ENCODE results near the gene ACHE.

The ACHE gene

GRCh38 chr7:100874577-100875355 is 20.9 kb downstream of the ACHE start, which contains the start of gene SRRT:
Gene SRRT, plus strand, starts transcription at chr7:100875103. Its CDS starts 488 bp downstream, at chr7:100875591.
- H3K4me1 ChIP-seq (ENCODE audit: control insufficient read depth in 1 of 2, insufficient read depth in 2 of 2, low read length in 2 of 2), result peaks cover 20 to 27% of the 10 kb centered on the region in 2 donors
- H3K36me3 ChIP-seq (ENCODE audit: control insufficient read depth in 1 of 2, insufficient read depth in 2 of 2, low read length in 2 of 2), result peaks cover 3 to 21% of the 10 kb centered on the region in 2 donors
- peak within 1 kb of the TSS; percentile 73 to 81 for H3K9ac ChIP-seq (ENCODE audit: low read depth in 1 of 2, low read length in 2 of 2)
- peak within 1 kb of the TSS; percentile 95 for H3K27ac ChIP-seq (ENCODE audit: low read depth, low read length)
- no peaks in the 10 kb centered on the region for H3K9me3 ChIP-seq (ENCODE audit: control insufficient read depth in 1 of 2, low read length in 2 of 2)
- peak within 1 kb of the TSS; percentile 79 to 95 for H3K4me3 ChIP-seq (ENCODE audit: low read depth in 1 of 2, low read length in 2 of 2)
- no peaks in the 10 kb centered on the region for H3K27me3 ChIP-seq (ENCODE audit: control insufficient read depth in 1 of 2, insufficient read depth in 2 of 2, low read length in 2 of 2)

DNA sequence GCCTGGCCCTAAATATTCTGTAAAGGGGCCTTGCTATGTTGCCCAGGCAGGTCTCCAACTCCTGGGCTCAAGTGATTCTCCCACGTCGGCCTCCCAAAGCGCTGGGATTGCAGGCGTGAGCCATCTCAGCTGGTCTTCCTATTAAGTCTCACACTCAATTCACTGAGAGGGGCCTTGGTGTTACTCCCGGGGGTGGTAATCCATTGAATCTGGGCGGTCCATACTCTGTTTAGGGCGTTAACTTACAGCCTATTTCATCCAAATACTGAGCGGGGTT is 21.4 kb downstream of the ACHE start:
- Histone ChIP-seq H3K4me1 (ENCODE audit: control insufficient read depth in 1 of 2, insufficient read depth in 2 of 2, low read length in 2 of 2) (peaks cover 20 to 27% of the 10 kb centered on the region in 2 donors), H3K27ac (ENCODE audit: low read depth, low read length) (peak overlapping the region; percentile 93), H3K4me3 (ENCODE audit: low read depth in 1 of 2, low read length in 2 of 2) (peak overlapping the region; percentile 79 to 95), H3K9me3 (ENCODE audit: control insufficient read depth in 1 of 2, low read length in 2 of 2) (no peaks in the 10 kb centered on the region), H3K36me3 (ENCODE audit: control insufficient read depth in 1 of 2, insufficient read depth in 2 of 2, low read length in 2 of 2) (peaks cover 2 to 20% of the 10 kb centered on the region in 2 donors), H3K27me3 (ENCODE audit: control insufficient read depth in 1 of 2, insufficient read depth in 2 of 2, low read length in 2 of 2) (no peaks in the 10 kb centered on the region), H3K9ac (ENCODE audit: low read depth in 1 of 2, low read length in 2 of 2) (peak overlapping the region; percentile 73 to 81)

GRCh38 chr7:100873599-100874299 is 21.9 kb downstream of the ACHE start:
- Histone ChIP-seq H3K36me3 (ENCODE audit: control insufficient read depth in 1 of 2, insufficient read depth in 2 of 2, low read length in 2 of 2) (peaks cover 0 to 20% of the 10 kb centered on the region in 2 donors), H3K9ac (ENCODE audit: low read depth in 1 of 2, low read length in 2 of 2) (peak overlapping the region in 1 of 2 donors; percentile 81), H3K27ac (ENCODE audit: low read depth, low read length) (no peak overlapping the region), H3K27me3 (ENCODE audit: control insufficient read depth in 1 of 2, insufficient read depth in 2 of 2, low read length in 2 of 2) (no peaks in the 10 kb centered on the region), H3K9me3 (ENCODE audit: control insufficient read depth in 1 of 2, low read length in 2 of 2) (no peaks in the 10 kb centered on the region), H3K4me1 (ENCODE audit: control insufficient read depth in 1 of 2, insufficient read depth in 2 of 2, low read length in 2 of 2) (peaks cover 20 to 27% of the 10 kb centered on the region in 2 donors), H3K4me3 (ENCODE audit: low read depth in 1 of 2, low read length in 2 of 2) (peak overlapping the region; percentile 79 to 95)

DNA sequence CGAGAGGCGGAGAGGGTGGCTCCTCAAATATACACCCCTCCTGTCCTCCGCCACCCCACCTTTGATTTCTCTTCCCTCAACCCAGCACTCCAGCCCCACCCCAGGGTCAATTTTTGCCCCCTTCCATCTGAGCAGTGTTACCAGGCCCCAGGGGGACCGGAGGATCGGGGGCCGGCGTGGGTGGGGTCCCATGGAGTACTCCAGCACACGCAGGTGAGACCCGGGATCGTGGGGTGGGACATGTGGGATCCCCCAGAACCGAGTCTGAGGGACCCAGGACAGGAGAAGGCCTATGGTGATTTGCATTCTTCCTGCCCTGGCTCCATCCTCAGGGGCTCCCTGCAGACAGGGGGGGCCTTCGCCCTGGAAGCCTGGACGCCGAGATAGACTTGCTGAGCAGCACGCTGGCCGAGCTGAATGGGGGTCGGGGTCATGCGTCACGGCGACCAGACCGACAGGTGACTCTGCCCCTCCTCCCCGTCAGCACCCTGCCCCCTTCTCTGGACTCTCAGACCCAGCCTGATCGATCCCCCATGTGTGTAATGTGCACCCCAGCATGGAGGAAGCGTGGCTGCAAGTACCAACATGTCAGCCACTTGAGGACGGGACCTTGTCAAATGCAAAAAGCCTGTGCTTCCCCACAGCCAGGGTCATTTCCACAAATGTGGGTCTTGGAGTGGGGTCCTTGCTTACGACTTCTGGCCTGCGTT is 27.8 kb downstream of the ACHE start:
- H3K4me3 ChIP-seq (ENCODE audit: low read depth in 1 of 2, low read length in 2 of 2), result peak overlapping the region; percentile 68 to 72
- peaks cover 22 to 32% of the 10 kb centered on the region in 2 donors for H3K4me1 ChIP-seq (ENCODE audit: control insufficient read depth in 1 of 2, insufficient read depth in 2 of 2, low read length in 2 of 2)
- no peaks in the 10 kb centered on the region for H3K27me3 ChIP-seq (ENCODE audit: control insufficient read depth in 1 of 2, insufficient read depth in 2 of 2, low read length in 2 of 2)
- peak overlapping the region; percentile 76 to 87 for H3K9ac ChIP-seq (ENCODE audit: low read depth in 1 of 2, low read length in 2 of 2)
- no peaks in the 10 kb centered on the region for H3K9me3 ChIP-seq (ENCODE audit: control insufficient read depth in 1 of 2, low read length in 2 of 2)
- peak overlapping the region; percentile 81 for H3K27ac ChIP-seq (ENCODE audit: low read depth, low read length)
- peaks cover 0 to 16% of the 10 kb centered on the region in 2 donors for H3K36me3 ChIP-seq (ENCODE audit: control insufficient read depth in 1 of 2, insufficient read depth in 2 of 2, low read length in 2 of 2)

DNA sequence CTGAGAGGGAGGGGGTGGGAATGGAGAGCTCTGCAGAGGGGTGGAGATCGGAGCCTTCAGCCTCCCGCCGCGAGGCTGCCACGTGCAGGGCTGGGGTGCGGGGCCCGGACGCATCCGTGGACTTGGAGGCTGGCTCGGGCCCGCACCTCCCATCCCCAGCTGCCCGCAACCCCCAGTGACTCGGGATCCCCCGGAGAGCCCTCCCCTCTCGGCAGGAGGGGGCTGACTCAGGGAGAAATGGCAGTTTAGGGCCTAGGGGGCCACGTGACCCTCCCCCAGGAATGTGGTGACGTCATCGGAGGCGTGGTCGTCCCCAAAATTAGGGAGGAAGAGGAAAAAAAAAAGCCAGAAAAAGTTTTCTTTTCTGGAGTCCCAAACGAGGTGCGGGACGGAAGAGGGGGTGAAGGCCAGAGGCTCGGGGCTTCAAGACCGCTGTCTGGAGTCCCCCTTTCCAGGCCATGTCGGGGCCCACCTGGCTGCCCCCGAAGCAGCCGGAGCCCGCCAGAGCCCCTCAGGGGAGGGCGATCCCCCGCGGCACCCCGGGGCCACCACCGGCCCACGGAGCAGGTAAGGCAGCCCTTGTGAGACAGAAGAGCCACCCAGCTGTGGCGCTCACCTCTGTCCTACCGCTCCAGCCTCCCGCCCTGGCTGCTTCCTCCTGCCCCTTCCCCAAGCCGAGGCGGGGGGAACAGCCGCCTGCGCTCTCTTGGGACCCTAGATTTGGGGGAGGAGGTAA is 28.5 kb downstream of the ACHE start, which contains the start of gene TRIP6:
Gene TRIP6, plus strand, starts transcription at position 348 of the 736 bp plus-strand sequence. Its CDS starts 111 bp downstream, at position 459.
- peak within 1 kb of the TSS; percentile 68 to 72 for H3K4me3 ChIP-seq (ENCODE audit: low read depth in 1 of 2, low read length in 2 of 2)
- H3K27ac ChIP-seq (ENCODE audit: low read depth, low read length), result peak within 1 kb of the TSS; percentile 81
- peaks cover 0 to 12% of the 10 kb centered on the region in 2 donors for H3K36me3 ChIP-seq (ENCODE audit: control insufficient read depth in 1 of 2, insufficient read depth in 2 of 2, low read length in 2 of 2)
- H3K9me3 ChIP-seq (ENCODE audit: control insufficient read depth in 1 of 2, low read length in 2 of 2), result no peaks in the 10 kb centered on the region
- peak within 1 kb of the TSS; percentile 76 to 87 for H3K9ac ChIP-seq (ENCODE audit: low read depth in 1 of 2, low read length in 2 of 2)
- H3K4me1 ChIP-seq (ENCODE audit: control insufficient read depth in 1 of 2, insufficient read depth in 2 of 2, low read length in 2 of 2), result peaks cover 22 to 32% of the 10 kb centered on the region in 2 donors
- no peaks in the 10 kb centered on the region for H3K27me3 ChIP-seq (ENCODE audit: control insufficient read depth in 1 of 2, insufficient read depth in 2 of 2, low read length in 2 of 2)

DNA sequence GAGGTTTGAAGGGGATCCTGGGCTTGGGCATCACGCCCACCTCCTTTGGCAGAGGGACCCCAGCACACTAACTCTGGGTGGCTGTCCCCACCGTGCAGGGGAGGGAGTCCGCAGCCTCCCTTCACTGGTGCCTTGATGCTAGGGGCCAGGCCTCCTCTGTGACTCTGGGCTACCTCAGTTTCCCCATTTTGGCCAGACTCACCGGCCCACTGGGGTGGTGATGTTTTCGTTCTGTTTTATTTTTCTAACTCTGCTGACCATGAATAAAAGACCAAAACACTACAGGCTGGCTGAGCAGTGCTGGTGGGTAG is 29.0 kb downstream of the ACHE start:
- peak overlapping the region; percentile 57 for H3K27ac ChIP-seq (ENCODE audit: low read depth, low read length)
- peaks cover 22 to 32% of the 10 kb centered on the region in 2 donors for H3K4me1 ChIP-seq (ENCODE audit: control insufficient read depth in 1 of 2, insufficient read depth in 2 of 2, low read length in 2 of 2)

GRCh38 chr7:100865938-100866728 is 29.6 kb downstream of the ACHE start:
- peaks cover 0 to 16% of the 10 kb centered on the region in 2 donors for H3K36me3 ChIP-seq (ENCODE audit: control insufficient read depth in 1 of 2, insufficient read depth in 2 of 2, low read length in 2 of 2)
- H3K4me3 ChIP-seq (ENCODE audit: low read depth in 1 of 2, low read length in 2 of 2), result peak overlapping the region; percentile 68 to 72
- H3K4me1 ChIP-seq (ENCODE audit: control insufficient read depth in 1 of 2, insufficient read depth in 2 of 2, low read length in 2 of 2), result peaks cover 22 to 32% of the 10 kb centered on the region in 2 donors
- no peaks in the 10 kb centered on the region for H3K27me3 ChIP-seq (ENCODE audit: control insufficient read depth in 1 of 2, insufficient read depth in 2 of 2, low read length in 2 of 2)
- no peaks in the 10 kb centered on the region for H3K9me3 ChIP-seq (ENCODE audit: control insufficient read depth in 1 of 2, low read length in 2 of 2)
- peak overlapping the region; percentile 76 to 87 for H3K9ac ChIP-seq (ENCODE audit: low read depth in 1 of 2, low read length in 2 of 2)
- peak overlapping the region; percentile 57 for H3K27ac ChIP-seq (ENCODE audit: low read depth, low read length)

More for the DNA sequence above, 29.0 kb downstream of the ACHE start:
- peak overlapping the region; percentile 76 to 87 for H3K9ac ChIP-seq (ENCODE audit: low read depth in 1 of 2, low read length in 2 of 2)
- peak overlapping the region; percentile 68 to 72 for H3K4me3 ChIP-seq (ENCODE audit: low read depth in 1 of 2, low read length in 2 of 2)
- H3K36me3 ChIP-seq (ENCODE audit: control insufficient read depth in 1 of 2, insufficient read depth in 2 of 2, low read length in 2 of 2), result peaks cover 0 to 15% of the 10 kb centered on the region in 2 donors
- no peaks in the 10 kb centered on the region for H3K27me3 ChIP-seq (ENCODE audit: control insufficient read depth in 1 of 2, insufficient read depth in 2 of 2, low read length in 2 of 2)
- no peaks in the 10 kb centered on the region for H3K9me3 ChIP-seq (ENCODE audit: control insufficient read depth in 1 of 2, low read length in 2 of 2)

DNA sequence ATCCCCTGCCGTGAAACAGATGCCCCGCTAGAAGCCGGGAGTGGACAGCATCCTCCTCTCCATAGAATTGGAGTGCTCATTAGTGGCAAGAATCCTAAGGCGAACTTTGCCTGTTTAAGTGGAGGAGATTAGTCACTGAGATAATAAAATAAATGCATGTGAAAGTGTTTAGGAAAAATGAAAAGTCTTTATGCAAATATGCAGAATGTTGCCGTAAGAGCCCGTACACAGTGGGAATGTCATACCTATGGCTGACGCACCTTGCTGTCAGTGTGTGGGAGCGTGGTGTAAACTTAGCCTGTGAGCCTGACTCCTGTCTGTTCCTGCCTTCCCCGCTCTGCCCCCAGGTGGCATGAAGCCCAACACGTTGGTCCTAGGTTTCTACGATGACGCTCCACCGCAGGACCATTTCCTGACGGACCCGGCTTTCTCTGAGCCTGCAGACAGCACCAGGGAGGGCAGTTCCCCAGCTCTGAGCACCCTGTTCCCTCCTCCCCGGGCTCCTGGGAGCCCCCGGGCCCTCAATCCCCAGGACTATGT is 30.2 kb downstream of the ACHE start:
- Histone ChIP-seq H3K9me3 (ENCODE audit: control insufficient read depth in 1 of 2, low read length in 2 of 2) (no peaks in the 10 kb centered on the region), H3K36me3 (ENCODE audit: control insufficient read depth in 1 of 2, insufficient read depth in 2 of 2, low read length in 2 of 2) (peaks cover under 1 to 22% of the 10 kb centered on the region in 2 donors), H3K4me3 (ENCODE audit: low read depth in 1 of 2, low read length in 2 of 2) (peak overlapping the region; percentile 68 to 72), H3K9ac (ENCODE audit: low read depth in 1 of 2, low read length in 2 of 2) (peak overlapping the region in 1 of 2 donors; percentile 16), H3K27me3 (ENCODE audit: control insufficient read depth in 1 of 2, insufficient read depth in 2 of 2, low read length in 2 of 2) (no peaks in the 10 kb centered on the region), H3K27ac (ENCODE audit: low read depth, low read length) (no peak overlapping the region), H3K4me1 (ENCODE audit: control insufficient read depth in 1 of 2, insufficient read depth in 2 of 2, low read length in 2 of 2) (peaks cover 22 to 32% of the 10 kb centered on the region in 2 donors)

Measured in duodenal mucosa (tissue), 2 donors.